NB4 (cell line): Measurements from ENCODE around the gene CDADC1.

Experiments
- POLR2A ChIP-seq: IDR thresholded peaks from 2 replicates; pipeline ENCODE4 v1.6.1; 2011; ENCODE audit warnings: mild to moderate bottlenecking; ENCODE audit not compliant: insufficient read length; ENCODE audit errors: extremely low read depth
- TF ChIP-seq, protein P1 (sequence below): IDR thresholded peaks from one replicate; pipeline ENCODE4 v1.5.1; 2012; ENCODE audit warnings: low read depth, low read length

DNA sequence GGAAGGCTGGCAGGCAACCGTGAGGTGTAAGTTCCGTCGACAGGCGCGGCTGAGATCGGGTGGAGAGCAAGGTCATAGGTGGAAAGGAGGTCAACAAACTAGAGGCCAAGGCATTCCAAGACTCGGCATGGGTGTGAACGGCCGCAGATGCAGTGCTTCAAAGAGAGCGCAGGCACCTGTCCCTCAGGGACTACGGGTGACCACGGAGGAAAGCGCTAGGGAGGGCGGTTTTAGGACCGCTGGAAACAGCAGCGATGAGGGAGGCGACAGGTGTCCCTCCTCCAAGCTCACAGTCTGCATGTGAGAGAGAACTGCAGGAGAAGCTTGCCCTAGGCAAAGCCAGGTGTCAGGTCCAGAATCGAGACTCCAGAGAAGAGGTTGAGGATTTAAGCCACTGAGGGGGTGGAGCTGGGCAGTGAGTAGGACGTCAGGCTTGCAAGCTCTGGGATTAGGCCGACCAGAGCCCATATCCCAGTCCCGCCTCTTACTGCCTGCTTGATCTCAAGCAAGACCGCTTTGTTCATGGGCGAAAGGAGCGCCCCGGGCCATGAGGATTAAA is 29.2 kb upstream of the CDADC1 start:
- TF ChIP-seq, protein P1, sequence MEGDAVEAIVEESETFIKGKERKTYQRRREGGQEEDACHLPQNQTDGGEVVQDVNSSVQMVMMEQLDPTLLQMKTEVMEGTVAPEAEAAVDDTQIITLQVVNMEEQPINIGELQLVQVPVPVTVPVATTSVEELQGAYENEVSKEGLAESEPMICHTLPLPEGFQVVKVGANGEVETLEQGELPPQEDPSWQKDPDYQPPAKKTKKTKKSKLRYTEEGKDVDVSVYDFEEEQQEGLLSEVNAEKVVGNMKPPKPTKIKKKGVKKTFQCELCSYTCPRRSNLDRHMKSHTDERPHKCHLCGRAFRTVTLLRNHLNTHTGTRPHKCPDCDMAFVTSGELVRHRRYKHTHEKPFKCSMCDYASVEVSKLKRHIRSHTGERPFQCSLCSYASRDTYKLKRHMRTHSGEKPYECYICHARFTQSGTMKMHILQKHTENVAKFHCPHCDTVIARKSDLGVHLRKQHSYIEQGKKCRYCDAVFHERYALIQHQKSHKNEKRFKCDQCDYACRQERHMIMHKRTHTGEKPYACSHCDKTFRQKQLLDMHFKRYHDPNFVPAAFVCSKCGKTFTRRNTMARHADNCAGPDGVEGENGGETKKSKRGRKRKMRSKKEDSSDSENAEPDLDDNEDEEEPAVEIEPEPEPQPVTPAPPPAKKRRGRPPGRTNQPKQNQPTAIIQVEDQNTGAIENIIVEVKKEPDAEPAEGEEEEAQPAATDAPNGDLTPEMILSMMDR = no peak
- no peak for TF ChIP-seq POLR2A
